Measurements from ENCODE around the gene GATAD2B. TPM values are rescaled to one million over a fixed set of nuclear protein-coding genes. Genes with fewer than 3 reads are reported as not detected.

Gene GATAD2B
- total and polyA plus RNA-seq, 2 donors (not counting 3 experiments of a cell fraction or from before 2014, with no cell fraction given): 8.5 to 46.3 TPM

GRCh38 chr1:153774780-153775457 lies 147.9 kb downstream of the GATAD2B start, which contains the start of gene SLC27A3:
Gene SLC27A3, plus strand, starts transcription at chr1:153775407. Its CDS starts 91 bp downstream, at chr1:153775498.
- peak within 1 kb of the TSS; percentile 25 to 63 (median 49) for H3K4me3 ChIP-seq (replicated peaks in 1 of 3; ENCODE audit: insufficient read depth in 1 of 3, low read depth in 1 of 3, low read length in 3 of 3)
- H3K9ac ChIP-seq (replicated peaks; ENCODE audit: extremely low read depth, insufficient read depth, low read length): no peak within 1 kb of the TSS
- dilution Hi-C loops (cut with MboI; ENCODE audit: extremely low pct_ligation_motif_present, low sequenced_read_pairs): no loop called here
- H3K27ac ChIP-seq (ENCODE audit: insufficient read depth, low read depth, low read length): no peak within 1 kb of the TSS
- no peaks in the 10 kb centered on the region for H3K9me1 ChIP-seq (replicated peaks; ENCODE audit: control insufficient read depth, extremely low read depth, insufficient read depth, low read length)
- FAIRE-seq: peak; percentile 72
- ChIA-PET CTCF (interaction anchor here (0.8 to 1.8 kb wide), 6 partner anchors 9 to 211 kb away, joined by 3 to 8 read pairs (median 3); partner anchors contain the start of genes NPR1 and RAB13), POLR2A (interaction anchor here (1.0 kb wide), 1 partner anchor 9 kb away, joined by 4 read pairs; no protein-coding TSS in a partner anchor)
- no peaks in the 10 kb centered on the region for H3K27me3 ChIP-seq (ENCODE audit: control insufficient read depth in 2 of 2, insufficient read depth in 2 of 2, low read length in 2 of 2)
- intact Hi-C loops (cut with micrococcal nuclease): loop anchor here (1.0 kb wide), 1 partner anchor 211 kb away; the partner anchor contains the start of gene RAB13
- H3K79me2 ChIP-seq (ENCODE audit: control insufficient read depth, insufficient read depth, low read length): no peaks in the 10 kb centered on the region
- no peaks in the 10 kb centered on the region for H4K20me1 ChIP-seq (replicated peaks; ENCODE audit: control insufficient read depth, extremely low read depth, insufficient read depth, low read length)
- H3K4me2 ChIP-seq (ENCODE audit: insufficient read depth, low read length): peak within 1 kb of the TSS; percentile 83
- H2AFZ ChIP-seq (ENCODE audit: low read depth, low read length): peak within 1 kb of the TSS; percentile 57
- DNase-seq (ENCODE audit: low read depth, low spot score): no peak
- BruUV-seq (replicated peaks): no TSS peak
- H3K36me3 ChIP-seq (ENCODE audit: control insufficient read depth in 2 of 2, extremely low read depth in 1 of 2, insufficient read depth in 2 of 2, low read length in 2 of 2): peaks cover 0 to 7% of the 10 kb centered on the region in 2 experiments
- peak; percentile 36 for TF ChIP-seq POLR2A (IDR thresholded peaks at IDR 0.05; ENCODE audit: low read depth, low read length)
- no peak for TF ChIP-seq EZH2 (IDR thresholded peaks at IDR 0.05; ENCODE audit: borderline replicate concordance, low read depth, low read length, severe bottlenecking)
- peaks cover 56% of the 10 kb centered on the region for H3K4me1 ChIP-seq (ENCODE audit: control insufficient read depth, extremely low read depth, insufficient read depth, low read length)
- H3K9me3 ChIP-seq (replicated peaks; ENCODE audit: control insufficient read depth, insufficient read depth, low read length): no peaks in the 10 kb centered on the region

GRCh38 chr1:153774026-153774595 lies 148.7 kb downstream of the GATAD2B start:
- intact Hi-C loops (cut with micrococcal nuclease) (no loop called here), dilution Hi-C loops (cut with MboI; ENCODE audit: extremely low pct_ligation_motif_present, low sequenced_read_pairs) (no loop called here)
- no peaks in the 10 kb centered on the region for H3K79me2 ChIP-seq (ENCODE audit: control insufficient read depth, insufficient read depth, low read length)
- no peaks in the 10 kb centered on the region for H3K9me1 ChIP-seq (replicated peaks; ENCODE audit: control insufficient read depth, extremely low read depth, insufficient read depth, low read length)
- POLR2A ChIA-PET: no interaction called here
- TF ChIP-seq GATA2 (IDR thresholded peaks at IDR 0.05; ENCODE audit: insufficient read depth, insufficient read length, low read depth, low read length): no peak
- no peak for TF ChIP-seq FOS (IDR thresholded peaks at IDR 0.05; ENCODE audit: borderline replicate concordance, insufficient read depth, low read length)
- no peak for TF ChIP-seq MYC (IDR thresholded peaks at IDR 0.05; ENCODE audit: low read depth, low read length)
- TF ChIP-seq CTCF (IDR thresholded peaks at IDR 0.05; ENCODE audit: extremely low read depth in 1 of 2, insufficient read depth in 1 of 2, low read depth in 1 of 2, low read length in 2 of 2): no peak
- no peak for TF ChIP-seq EZH2 (IDR thresholded peaks at IDR 0.05; ENCODE audit: borderline replicate concordance, low read depth, low read length, severe bottlenecking)
- TF ChIP-seq POLR2AphosphoS5 (IDR thresholded peaks at IDR 0.05; ENCODE audit: insufficient read depth, low read depth, low read length): no peak
- no peak for TF ChIP-seq MAX (IDR thresholded peaks at IDR 0.05; ENCODE audit: insufficient read depth, insufficient read length)
- TF ChIP-seq POLR2A (IDR thresholded peaks at IDR 0.05; ENCODE audit: low read depth, low read length): no peak
- no peak for TF ChIP-seq JUN (IDR thresholded peaks at IDR 0.05; ENCODE audit: borderline replicate concordance, insufficient read depth, insufficient read length, low read depth)
- H2AFZ ChIP-seq (ENCODE audit: low read depth, low read length): no peak overlapping the region
- H3K27me3 ChIP-seq (ENCODE audit: control insufficient read depth in 2 of 2, insufficient read depth in 2 of 2, low read length in 2 of 2): no peaks in the 10 kb centered on the region
- peak; percentile 17 for DNase-seq (ENCODE audit: low read depth, low spot score)
- no TSS peak for BruUV-seq (replicated peaks)
- H3K4me3 ChIP-seq (replicated peaks in 1 of 3; ENCODE audit: insufficient read depth in 1 of 3, low read depth in 1 of 3, low read length in 3 of 3): no peak overlapping the region
- H3K9me3 ChIP-seq (replicated peaks; ENCODE audit: control insufficient read depth, insufficient read depth, low read length): no peaks in the 10 kb centered on the region
- H3K36me3 ChIP-seq (ENCODE audit: control insufficient read depth in 2 of 2, extremely low read depth in 1 of 2, insufficient read depth in 2 of 2, low read length in 2 of 2): peaks cover under 1 to 7% of the 10 kb centered on the region in 2 experiments
- CTCF ChIA-PET: interaction anchor here (1.3 to 6.2 kb wide), 4 partner anchors 10 to 213 kb away, joined by 5 to 83 read pairs (median 10); partner anchors contain the start of gene NPR1
- no peaks in the 10 kb centered on the region for H4K20me1 ChIP-seq (replicated peaks; ENCODE audit: control insufficient read depth, extremely low read depth, insufficient read depth, low read length)
- peaks cover 51% of the 10 kb centered on the region for H3K4me1 ChIP-seq (ENCODE audit: control insufficient read depth, extremely low read depth, insufficient read depth, low read length)
- FAIRE-seq: no peak
- H3K4me2 ChIP-seq (ENCODE audit: insufficient read depth, low read length): no peak overlapping the region
- peak overlapping the region; percentile 10 for H3K27ac ChIP-seq (ENCODE audit: insufficient read depth, low read depth, low read length)
- H3K9ac ChIP-seq (replicated peaks; ENCODE audit: extremely low read depth, insufficient read depth, low read length): no peak overlapping the region

All from endothelial cell of umbilical vein (primary cell).